ENCODE measurements around the gene MAGI2.

MAGI2 gene

DNA sequence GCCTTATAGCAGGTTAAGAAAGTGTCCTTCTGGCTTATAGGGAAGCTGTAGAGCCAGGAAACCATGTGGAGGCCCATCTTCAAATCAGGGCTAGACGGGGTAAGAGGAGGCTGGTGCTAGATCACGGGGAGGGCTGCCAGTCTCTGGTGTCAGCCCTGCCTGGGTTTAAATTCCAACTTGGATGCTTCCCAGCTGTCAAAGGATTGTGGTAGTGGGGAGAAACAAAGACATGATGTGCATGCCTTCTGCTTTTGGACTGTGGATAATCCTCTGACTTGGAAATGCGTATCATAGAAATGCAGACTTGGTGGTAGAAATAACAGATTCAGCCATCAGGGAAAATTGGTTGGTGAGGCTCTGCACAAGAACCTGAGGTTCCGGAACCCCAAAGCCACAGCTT is 1329.3 kb downstream of the MAGI2 start:
- no peak overlapping the region for H3K4me3 ChIP-seq (ENCODE audit: low read depth, low read length)
- TF ChIP-seq, protein P1, sequence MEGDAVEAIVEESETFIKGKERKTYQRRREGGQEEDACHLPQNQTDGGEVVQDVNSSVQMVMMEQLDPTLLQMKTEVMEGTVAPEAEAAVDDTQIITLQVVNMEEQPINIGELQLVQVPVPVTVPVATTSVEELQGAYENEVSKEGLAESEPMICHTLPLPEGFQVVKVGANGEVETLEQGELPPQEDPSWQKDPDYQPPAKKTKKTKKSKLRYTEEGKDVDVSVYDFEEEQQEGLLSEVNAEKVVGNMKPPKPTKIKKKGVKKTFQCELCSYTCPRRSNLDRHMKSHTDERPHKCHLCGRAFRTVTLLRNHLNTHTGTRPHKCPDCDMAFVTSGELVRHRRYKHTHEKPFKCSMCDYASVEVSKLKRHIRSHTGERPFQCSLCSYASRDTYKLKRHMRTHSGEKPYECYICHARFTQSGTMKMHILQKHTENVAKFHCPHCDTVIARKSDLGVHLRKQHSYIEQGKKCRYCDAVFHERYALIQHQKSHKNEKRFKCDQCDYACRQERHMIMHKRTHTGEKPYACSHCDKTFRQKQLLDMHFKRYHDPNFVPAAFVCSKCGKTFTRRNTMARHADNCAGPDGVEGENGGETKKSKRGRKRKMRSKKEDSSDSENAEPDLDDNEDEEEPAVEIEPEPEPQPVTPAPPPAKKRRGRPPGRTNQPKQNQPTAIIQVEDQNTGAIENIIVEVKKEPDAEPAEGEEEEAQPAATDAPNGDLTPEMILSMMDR (IDR thresholded peaks at IDR 0.05; ENCODE audit: insufficient read depth, low read length, missing control alignments), result no peak
- ChIA-PET POLR2A (no interaction called here), CTCF (interaction anchor here (5.0 kb wide), 1 partner anchor 11 kb away, joined by 28 read pairs; no protein-coding TSS in a partner anchor)
- no peak for DNase-seq (ENCODE audit: low read depth, low spot score)

DNA sequence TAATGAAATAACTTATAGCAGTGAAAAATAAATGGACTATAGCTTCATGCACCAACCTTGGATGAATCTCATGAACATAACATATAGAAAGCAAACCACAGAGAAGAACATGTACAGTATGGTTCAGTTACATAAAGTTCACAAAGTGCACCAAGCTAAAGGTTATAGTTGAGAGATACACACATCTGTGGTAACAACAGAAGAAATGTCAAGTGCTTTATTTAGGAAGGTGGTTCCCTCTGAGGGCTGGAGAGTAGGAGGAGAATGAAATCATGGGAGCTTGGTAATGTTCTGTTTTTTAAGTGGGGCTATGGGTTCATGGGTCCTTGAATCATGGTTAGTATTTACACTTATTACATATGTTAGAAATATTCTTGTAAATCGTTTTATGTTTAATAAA is 1331.6 kb downstream of the MAGI2 start:
- no peak for DNase-seq (ENCODE audit: low read depth, low spot score)
- ChIA-PET POLR2A (no interaction called here), CTCF (interaction anchor here (1.0 to 5.0 kb wide), 2 partner anchors 13 to 101 kb away, joined by 4 to 28 read pairs; no protein-coding TSS in a partner anchor)
- H3K4me3 ChIP-seq (ENCODE audit: low read depth, low read length), result no peak overlapping the region
- TF ChIP-seq, protein P1 (IDR thresholded peaks at IDR 0.05; ENCODE audit: insufficient read depth, low read length, missing control alignments), result no peak

DNA sequence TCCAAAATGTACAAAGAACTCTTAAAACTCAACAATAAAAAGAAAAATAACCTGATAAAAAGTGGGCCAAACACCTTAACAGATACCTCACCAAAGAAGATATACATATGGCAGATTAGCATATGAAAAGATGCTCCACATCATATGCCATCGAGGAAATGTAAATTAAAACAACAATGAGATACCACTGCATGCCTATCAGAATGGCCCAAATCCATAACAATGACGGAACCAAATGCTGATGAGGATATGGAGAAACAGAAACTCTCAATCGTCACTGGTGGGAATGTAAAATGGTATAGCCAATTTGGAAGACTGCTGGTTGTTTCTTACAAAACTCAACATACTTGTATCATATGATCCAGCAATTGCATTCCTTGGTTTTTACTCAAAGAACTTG is 1335.0 kb downstream of the MAGI2 start:
- POLR2A ChIA-PET, result no interaction called here
- no peak for DNase-seq (ENCODE audit: low read depth, low spot score)
- H3K4me3 ChIP-seq (ENCODE audit: low read depth, low read length), result no peak overlapping the region
- TF ChIP-seq, protein P1 (IDR thresholded peaks at IDR 0.05; ENCODE audit: insufficient read depth, low read length, missing control alignments), result no peak
- CTCF ChIA-PET, result no interaction called here

DNA sequence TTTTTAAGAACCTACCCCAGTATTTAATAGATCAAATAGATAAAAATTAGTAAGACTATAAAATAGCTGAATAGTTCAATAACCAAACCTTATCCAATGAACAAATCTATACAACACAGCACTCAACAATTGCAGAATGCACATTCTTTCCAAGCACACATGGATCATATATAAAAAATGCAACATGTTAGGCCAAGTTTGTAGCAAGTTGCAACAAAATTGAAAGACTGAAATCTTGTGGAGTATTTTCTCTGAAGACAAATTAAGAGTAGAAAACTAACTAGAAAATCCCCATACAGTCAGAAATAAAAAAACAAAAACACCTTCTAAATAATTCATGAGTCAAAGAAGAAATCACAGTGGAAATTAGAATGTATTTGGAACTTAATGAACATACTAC is 1337.6 kb downstream of the MAGI2 start:
- POLR2A ChIA-PET, result interaction anchor here (0.7 kb wide), 1 partner anchor 847 kb away, joined by 3 read pairs; no protein-coding TSS in a partner anchor
- no peak for DNase-seq (ENCODE audit: low read depth, low spot score)
- TF ChIP-seq, protein P1 (IDR thresholded peaks at IDR 0.05; ENCODE audit: insufficient read depth, low read length, missing control alignments), result no peak
- CTCF ChIA-PET, result no interaction called here
- no peak overlapping the region for H3K4me3 ChIP-seq (ENCODE audit: low read depth, low read length)

DNA sequence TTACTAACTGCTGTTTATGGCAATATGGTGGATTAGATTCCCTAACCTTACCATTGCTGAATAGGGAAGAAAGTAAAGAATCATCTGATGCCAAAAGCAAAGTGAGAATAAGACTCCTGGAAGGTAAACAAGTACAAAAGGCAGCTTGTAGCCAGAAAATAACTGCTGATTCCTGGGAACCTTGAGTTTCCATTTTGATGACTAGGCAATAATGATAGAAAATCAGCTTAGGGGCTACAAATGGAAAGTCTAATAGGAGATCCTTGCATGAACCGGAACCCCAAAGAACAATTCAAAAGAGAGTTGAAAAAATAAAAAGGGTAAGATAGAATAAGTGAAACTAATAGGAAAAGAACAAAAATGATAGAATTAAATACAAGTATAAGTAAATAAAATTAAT is 1338.5 kb downstream of the MAGI2 start:
- H3K4me3 ChIP-seq (ENCODE audit: low read depth, low read length), result no peak overlapping the region
- ChIA-PET CTCF (no interaction called here), POLR2A (interaction anchor here (0.7 kb wide), 1 partner anchor 847 kb away, joined by 3 read pairs; no protein-coding TSS in a partner anchor)
- TF ChIP-seq, protein P1 (IDR thresholded peaks at IDR 0.05; ENCODE audit: insufficient read depth, low read length, missing control alignments), result no peak
- DNase-seq (ENCODE audit: low read depth, low spot score), result no peak

DNA sequence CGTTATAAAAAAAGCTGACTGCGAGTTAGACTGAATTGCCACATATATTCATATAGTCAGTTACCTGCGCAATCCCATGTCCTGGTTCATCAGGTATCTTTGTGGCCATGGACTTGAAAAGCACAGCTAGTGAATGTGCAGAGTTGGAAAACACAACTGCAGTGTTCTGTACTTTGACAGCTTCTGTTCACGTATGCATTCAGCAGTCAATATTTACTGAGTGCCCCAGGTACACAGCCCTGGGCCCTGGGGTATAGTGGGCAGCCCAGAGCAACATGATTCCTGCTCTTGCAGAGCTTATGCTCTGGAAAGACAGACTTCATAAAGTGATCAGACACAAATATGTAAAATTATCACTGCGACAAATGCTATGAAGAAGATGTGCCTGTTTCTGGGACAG is 1341.0 kb downstream of the MAGI2 start:
- TF ChIP-seq, protein P1 (IDR thresholded peaks at IDR 0.05; ENCODE audit: insufficient read depth, low read length, missing control alignments), result no peak
- ChIA-PET POLR2A (no interaction called here), CTCF (interaction anchor here (1.2 kb wide), 1 partner anchor 10 kb away, joined by 3 read pairs; no protein-coding TSS in a partner anchor)
- no peak overlapping the region for H3K4me3 ChIP-seq (ENCODE audit: low read depth, low read length)
- DNase-seq (ENCODE audit: low read depth, low spot score), result no peak
